AG09309 (cell line): ENCODE results near the gene PSD4.

Experiments
- DNase-seq: peaks from one replicate; pipeline ENCODE4 v3.0.0-alpha.2; 2010; ENCODE audit warnings: low read depth
- H3K4me3 ChIP-seq: 2 replicates; pipeline ENCODE4 v1.5.1; 2011; ENCODE audit warnings: mild to moderate bottlenecking, low read depth, low read length, moderate library complexity; ENCODE audit not compliant: control insufficient read depth
- TF ChIP-seq, protein P1 (sequence below): IDR thresholded peaks from 2 replicates; pipeline ENCODE4 v1.5.1; 2011; ENCODE audit warnings: mild to moderate bottlenecking, low read depth, low read length, inconsistent platforms; ENCODE audit not compliant: insufficient read depth, control insufficient read depth; ENCODE audit errors: missing control alignments

Gene PSD4

DNA sequence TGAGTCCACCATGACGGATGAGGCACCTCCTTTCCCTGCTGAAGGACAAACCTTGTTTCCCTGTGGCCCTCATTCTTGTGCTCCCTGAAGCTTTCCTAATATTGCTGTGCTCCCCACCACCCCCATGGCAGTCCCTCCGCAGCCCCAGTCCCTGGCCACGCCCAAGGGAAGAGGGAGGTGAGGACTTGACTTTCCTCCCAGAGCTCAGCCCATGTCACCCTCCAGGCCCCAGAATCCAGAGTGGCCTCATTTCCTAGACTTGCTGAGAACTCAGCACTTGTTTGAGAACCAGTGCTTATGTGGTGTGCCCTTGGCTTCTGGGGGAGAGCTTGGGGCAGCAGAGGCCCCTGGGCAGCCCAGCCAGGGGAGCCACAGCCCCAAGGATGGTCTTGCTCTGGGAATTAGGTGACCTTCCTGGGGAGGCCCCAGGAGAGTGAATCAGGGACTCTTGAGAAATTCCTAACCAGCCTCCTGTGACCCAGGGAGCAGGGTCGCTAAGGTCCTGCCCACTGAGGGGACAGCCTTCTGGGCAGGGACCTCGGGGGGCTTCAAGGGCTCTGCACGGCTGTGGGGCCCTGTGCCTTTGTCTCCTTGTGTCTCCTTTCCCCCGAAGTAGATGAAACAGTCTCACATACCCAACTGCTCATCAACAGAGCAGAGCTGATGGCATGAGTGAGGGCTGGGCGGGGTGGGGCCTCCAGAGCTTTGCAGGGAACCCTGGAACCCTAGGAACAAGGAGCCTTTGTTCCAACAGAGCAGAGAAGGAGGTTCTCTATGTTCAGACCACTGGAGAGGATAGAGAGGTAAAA lies 27.9 kb downstream of the PSD4 start:
- no peak overlapping the region for H3K4me3 ChIP-seq
- no peak for DNase-seq
- TF ChIP-seq, protein P1, sequence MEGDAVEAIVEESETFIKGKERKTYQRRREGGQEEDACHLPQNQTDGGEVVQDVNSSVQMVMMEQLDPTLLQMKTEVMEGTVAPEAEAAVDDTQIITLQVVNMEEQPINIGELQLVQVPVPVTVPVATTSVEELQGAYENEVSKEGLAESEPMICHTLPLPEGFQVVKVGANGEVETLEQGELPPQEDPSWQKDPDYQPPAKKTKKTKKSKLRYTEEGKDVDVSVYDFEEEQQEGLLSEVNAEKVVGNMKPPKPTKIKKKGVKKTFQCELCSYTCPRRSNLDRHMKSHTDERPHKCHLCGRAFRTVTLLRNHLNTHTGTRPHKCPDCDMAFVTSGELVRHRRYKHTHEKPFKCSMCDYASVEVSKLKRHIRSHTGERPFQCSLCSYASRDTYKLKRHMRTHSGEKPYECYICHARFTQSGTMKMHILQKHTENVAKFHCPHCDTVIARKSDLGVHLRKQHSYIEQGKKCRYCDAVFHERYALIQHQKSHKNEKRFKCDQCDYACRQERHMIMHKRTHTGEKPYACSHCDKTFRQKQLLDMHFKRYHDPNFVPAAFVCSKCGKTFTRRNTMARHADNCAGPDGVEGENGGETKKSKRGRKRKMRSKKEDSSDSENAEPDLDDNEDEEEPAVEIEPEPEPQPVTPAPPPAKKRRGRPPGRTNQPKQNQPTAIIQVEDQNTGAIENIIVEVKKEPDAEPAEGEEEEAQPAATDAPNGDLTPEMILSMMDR, result no peak

DNA sequence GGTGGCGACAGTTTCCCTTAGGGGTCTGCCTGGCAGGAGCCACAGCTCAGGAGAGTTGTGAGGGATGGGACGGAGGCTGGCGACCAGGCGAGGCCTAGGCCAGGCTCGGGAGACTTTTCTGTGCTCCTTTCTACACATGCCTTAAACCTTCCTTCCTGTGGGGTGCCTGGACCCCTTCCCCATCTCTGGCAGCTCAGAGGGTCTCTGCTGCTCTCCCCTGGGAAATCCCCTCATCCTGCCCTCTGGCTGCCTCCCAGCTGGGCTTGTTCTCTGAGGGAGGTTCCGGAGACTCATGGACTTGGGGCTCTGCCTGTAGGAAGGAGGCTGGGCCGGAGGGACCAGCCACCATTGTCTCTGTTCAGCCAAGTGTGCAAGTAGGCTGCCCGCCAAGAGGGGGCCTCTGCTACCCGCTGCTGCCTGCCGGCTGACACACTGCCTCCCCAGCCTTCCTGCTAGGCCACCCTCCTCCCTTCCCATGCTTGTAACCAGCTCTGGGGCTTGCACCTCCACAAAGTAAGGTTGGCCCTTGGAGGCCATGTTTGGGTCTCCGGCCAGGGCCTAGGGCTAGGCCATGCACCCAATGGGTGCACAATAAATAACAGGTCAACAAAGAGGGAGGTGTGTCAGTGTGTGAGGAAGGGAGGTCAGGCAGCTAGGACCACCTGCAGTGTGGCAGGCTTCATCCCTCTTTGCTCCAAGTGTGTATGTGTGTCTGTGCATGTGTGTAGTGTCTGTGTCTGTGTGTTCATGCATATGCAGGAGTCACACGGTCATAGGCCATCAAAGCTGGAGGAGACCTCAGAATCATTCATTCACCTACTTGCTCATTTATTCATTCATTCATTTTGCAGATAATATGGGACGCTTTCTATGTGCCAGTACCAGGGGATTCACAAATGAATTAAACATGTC lies 28.8 kb downstream of the PSD4 start:
- TF ChIP-seq, protein P1, result no peak
- no peak for DNase-seq
- H3K4me3 ChIP-seq, result no peak overlapping the region

DNA sequence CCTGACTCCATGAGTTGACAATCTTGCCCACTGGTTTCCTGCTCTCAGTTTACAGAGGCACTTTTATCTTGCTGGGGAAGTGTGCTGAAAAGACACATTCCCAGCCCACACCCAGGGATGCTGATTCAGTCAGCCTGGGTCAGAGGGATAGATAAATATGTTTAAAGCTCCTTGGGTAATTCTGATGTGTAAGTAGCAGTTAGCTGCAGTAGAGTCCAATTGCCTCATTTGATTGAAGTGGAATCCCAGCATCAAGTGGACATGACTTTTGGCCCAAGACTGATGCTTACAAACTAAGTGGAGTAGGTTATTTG lies 29.4 kb downstream of the PSD4 start:
- H3K4me3 ChIP-seq, result no peak overlapping the region
- DNase-seq, result no peak
- TF ChIP-seq, protein P1, result no peak

DNA sequence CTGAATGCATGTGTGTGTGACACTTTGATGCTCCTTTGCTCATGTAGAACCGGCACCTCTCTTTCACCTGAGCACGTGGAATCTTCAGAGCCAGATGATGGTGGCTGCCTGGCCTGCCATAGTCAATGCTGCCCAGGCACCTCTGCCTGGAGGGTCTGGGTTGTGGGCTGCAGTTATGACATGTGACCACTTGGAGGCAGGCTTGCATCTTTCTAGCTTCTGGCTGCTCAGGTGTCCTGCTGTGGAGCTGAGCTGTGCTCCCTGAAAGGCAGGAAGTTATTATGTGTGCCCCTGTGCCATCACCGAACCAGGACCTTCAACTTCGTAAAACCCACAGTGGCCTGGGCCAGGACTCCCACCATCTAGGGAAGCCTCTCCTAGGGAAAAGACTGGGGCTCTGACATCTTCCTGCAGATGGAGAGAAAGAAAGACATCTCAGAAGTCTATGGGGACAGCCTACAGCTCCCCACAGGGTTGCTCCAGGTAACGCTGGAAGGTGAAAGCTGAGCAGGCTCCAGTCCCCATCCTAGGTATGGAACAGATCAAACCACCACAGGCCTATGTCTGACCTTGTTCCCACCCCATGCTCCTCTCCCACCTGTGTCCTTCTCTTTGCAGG lies 30.2 kb downstream of the PSD4 start:
- H3K4me3 ChIP-seq, result no peak overlapping the region
- TF ChIP-seq, protein P1, result peak; percentile 94
- no peak for DNase-seq

DNA sequence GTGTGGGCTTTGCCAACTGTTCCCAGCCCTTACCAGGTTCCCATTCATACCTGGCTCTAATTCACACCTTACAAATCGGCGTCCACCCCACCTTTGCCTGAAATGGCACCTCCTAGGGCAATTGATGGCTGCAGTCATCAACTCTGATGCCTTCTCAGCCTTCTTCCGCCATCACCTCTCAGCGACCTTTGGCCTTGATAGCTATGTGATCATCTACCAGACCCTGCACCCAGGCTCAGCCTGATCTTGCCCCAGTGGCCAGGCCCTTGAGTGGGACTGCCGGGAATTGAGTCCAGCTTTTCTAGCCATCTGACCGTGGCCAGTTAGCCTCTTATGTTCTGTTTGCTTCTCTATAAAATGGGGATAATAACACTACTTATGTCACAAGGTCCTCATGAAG lies 32.5 kb downstream of the PSD4 start:
- H3K4me3 ChIP-seq, result no peak overlapping the region
- TF ChIP-seq, protein P1, result no peak
- DNase-seq, result no peak

DNA sequence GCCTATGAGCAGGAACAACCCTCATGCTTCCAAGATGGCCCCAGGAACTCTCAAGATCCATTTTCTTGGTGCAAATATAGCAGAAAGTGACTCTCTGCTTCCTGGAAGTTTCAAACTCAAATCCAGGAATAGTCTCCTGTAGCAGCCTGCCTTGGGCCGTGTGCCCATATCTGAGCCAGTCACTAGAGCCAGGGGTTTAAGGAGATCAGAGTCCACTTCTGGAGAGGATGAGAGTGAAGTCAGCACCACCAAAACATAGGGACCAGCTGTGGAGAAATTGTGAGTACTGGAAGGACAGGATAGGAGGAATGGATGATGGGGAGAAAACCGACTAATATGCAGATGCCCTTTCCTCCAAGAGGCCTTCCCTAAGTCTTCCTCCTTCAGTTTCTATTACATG lies 33.2 kb downstream of the PSD4 start:
- TF ChIP-seq, protein P1, result no peak
- no peak for DNase-seq
- no peak overlapping the region for H3K4me3 ChIP-seq
